Kidney capillary endothelial cell (primary cell): ENCODE results near the gene PCDHGC4.

ENCODE experiments used
- DNase-seq: peaks from one replicate; pipeline ENCODE4 v3.0.0-alpha.2; 2018; ENCODE audit warnings: low spot score

PCDHGC4 gene

GRCh38 chr5:141490271-141490670 lies 5.4 kb downstream of the PCDHGC4 start:
- DNase-seq, result no peak

DNA sequence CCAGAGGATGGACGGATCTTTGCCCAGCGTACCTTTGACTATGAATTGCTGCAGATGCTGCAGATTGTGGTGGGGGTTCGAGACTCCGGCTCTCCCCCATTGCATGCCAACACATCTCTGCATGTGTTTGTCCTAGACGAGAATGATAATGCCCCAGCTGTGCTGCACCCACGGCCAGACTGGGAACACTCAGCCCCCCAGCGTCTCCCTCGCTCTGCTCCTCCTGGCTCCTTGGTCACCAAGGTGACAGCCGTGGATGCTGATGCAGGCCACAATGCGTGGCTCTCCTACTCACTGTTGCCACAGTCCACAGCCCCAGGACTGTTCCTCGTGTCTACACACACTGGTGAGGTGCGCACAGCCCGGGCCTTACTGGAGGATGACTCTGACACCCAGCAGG lies 5.9 kb downstream of the PCDHGC4 start:
- DNase-seq, result no peak

DNA sequence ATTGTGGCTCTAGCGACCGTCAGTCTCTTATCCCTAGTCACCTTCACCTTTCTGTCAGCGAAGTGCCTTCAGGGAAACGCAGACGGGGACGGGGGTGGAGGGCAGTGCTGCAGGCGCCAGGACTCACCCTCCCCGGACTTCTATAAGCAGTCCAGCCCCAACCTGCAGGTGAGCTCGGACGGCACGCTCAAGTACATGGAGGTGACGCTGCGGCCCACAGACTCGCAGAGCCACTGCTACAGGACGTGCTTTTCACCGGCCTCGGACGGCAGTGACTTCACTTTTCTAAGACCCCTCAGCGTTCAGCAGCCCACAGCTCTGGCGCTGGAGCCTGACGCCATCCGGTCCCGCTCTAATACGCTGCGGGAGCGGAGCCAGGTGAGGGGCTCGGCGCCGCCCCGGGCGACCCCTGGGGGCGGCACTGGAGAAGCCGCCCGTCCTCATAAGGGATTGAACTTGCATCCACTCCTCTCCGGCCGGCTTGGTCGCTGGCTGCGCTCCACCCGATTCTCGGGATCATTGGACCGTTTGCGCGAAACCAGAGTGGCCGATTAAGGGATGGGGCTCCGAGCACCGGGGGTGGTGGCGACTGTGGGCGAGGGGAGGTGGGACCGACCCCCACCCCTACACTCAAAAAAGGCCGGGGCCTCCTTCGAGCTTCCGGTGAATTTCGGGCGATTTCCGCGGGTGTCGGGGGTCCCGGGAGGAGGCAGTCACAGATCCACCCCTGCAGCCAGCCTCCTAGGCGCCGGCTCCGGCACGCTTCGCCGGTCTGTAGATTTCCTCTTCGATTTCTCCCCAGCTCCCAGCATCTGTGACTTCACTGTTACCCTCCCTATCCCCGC lies 6.7 kb downstream of the PCDHGC4 start:
- DNase-seq, result no peak

DNA sequence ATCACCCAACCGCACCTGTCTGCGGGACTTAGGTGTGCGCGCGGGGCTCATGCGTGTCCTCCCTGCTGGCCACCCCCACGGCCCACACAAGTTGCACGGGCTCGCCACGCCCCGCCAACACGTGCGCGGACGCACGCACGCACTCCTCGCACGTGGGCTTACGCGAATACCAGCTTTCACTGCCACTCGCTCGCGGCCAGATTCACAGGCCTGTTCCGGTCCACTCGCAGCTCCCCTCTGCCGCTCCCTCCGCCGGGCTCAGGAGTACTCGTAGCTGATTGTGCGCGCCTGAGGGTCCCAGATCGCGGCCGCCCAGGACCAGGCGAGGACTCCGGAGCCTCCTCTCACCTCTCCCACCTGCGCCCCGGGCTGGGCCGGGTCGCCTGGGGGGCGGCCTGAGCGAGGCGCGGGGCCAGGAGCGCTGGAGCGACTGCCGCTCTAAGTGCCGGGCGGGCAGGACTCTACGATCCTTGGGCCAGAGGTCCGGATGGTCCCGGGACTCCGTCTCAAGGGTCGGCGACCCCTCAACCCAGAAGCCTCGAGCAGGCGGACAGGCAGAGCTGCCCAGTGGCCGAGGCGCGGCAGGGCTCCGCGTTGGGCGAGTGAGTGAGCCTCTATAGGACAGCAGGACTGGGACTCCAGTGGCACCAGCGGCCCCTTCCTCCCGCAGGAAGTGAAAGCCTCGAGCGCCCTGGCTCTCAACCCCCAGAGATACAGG lies 7.5 kb downstream of the PCDHGC4 start:
- DNase-seq, result no peak

DNA sequence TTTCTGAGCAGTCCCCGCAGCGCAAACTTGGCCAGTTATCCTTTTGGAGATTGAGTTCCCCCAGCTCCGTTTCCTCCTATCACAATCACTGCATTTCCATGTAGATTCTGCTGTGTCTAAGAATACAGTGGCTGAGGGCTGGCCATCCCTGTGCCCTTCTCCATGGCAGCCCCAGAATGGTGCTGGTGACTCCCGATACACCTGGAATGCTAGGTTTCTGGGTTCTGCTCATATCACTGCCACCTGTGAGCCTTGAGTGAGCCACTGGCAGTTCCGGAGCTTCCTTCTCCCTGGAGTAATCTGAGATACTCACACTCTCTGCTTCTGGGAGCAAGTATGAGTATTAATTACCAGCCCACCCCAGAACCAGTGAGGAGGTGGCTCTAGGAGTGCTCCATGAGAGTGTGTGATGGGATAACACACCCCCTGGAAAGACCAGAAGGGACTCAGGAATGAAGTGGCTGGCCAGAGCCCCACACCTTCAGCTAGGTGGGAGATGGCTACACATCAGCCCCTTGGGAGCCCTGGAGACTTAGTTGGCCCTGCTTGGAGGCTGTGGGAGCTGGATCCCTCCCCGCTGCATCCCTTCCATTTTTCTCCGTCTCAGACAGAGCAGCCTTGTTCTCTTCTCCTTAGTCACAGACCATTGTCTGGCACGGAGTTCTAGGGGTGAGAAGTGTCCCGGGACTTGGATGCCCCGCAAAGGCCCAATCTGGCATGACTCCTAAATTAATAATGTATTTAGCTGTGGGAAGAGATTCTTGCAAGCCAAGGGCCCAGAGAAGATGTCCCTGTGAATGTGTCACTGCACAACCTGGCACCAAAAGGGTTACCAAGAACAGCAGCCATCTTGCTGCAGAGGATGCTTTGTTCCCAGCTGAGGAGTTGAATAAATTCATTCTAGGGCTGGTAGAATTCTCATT lies 8.9 kb downstream of the PCDHGC4 start:
- DNase-seq, result no peak

GRCh38 chr5:141494761-141495452 lies 10.1 kb downstream of the PCDHGC4 start:
- DNase-seq, result no peak

- no peak for DNase-seq
These were observed 10.6 kb downstream of the PCDHGC4 start for GRCh38 chr5:141495453-141495811.

GRCh38 chr5:141496038-141496437 lies 11.2 kb downstream of the PCDHGC4 start:
- no peak for DNase-seq

- no peak for DNase-seq
These were observed 16.9 kb downstream of the PCDHGC4 start for GRCh38 chr5:141501761-141502160.

- no peak for DNase-seq
These were observed 18.9 kb downstream of the PCDHGC4 start for GRCh38 chr5:141503681-141504080.

- no peak for DNase-seq
These were observed 19.4 kb downstream of the PCDHGC4 start for GRCh38 chr5:141504216-141504615.

GRCh38 chr5:141506381-141507155 lies 21.7 kb downstream of the PCDHGC4 start:
- DNase-seq, result no peak

GRCh38 chr5:141507387-141508091 lies 22.7 kb downstream of the PCDHGC4 start:
- DNase-seq, result no peak

DNA sequence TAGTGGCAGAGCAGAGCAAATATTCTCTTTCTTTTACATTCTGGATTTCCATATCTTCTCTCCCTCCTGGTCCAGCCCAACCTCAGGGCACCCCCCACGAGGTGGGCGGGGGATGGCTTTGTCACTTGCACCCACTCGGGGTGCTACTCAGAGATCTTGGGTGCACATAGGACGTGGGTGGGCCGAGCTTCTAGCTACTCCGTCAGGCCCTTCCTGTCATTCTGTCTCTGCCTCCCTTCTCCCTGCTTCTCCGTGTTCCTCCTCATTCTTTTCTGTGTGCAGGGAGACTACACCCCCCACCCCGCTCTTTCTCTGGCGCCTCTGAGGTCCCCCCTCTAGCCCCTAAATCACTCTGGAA lies 23.6 kb downstream of the PCDHGC4 start:
- DNase-seq, result no peak

- peak; percentile 63 for DNase-seq
These were observed 24.2 kb downstream of the PCDHGC4 start for GRCh38 chr5:141508798-141509611.

- DNase-seq, result no peak
These were observed 25.3 kb downstream of the PCDHGC4 start for GRCh38 chr5:141510160-141510559.

DNA sequence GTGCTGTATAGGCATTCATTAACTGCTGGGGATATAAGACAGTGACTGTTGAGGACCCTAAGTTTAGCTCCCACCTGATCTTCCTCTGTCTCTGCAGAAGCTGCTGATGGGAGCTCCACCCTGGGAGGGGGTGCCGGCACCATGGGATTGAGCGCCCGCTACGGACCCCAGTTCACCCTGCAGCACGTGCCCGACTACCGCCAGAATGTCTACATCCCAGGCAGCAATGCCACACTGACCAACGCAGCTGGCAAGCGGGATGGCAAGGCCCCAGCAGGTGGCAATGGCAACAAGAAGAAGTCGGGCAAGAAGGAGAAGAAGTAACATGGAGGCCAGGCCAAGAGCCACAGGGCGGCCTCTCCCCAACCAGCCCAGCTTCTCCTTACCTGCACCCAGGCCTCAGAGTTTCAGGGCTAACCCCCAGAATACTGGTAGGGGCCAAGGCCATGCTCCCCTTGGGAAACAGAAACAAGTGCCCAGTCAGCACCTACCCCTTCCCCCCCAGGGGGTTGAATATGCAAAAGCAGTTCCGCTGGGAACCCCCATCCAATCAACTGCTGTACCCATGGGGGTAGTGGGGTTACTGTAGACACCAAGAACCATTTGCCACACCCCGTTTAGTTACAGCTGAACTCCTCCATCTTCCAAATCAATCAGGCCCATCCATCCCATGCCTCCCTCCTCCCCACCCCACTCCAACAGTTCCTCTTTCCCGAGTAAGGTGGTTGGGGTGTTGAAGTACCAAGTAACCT lies 26.2 kb downstream of the PCDHGC4 start:
- DNase-seq, result no peak

- no peak for DNase-seq
These were observed 27.0 kb downstream of the PCDHGC4 start for GRCh38 chr5:141511771-141512325.
